D721Med (cell line): ENCODE measurements around the gene ONECUT2.

Experiments used
- DNase-seq: peaks from one replicate; pipeline ENCODE4 v3.0.0; 2011; ENCODE audit warnings: low spot score; ENCODE audit not compliant: insufficient read length
- FAIRE-seq: peaks from 2 replicates; lab custom pipeline; 2011; peaks lifted over from hg19 to GRCh38; lab: Jason Lieb, UNC
- TF ChIP-seq, protein P1 (sequence below): IDR thresholded peaks from 2 replicates; pipeline ENCODE4 v1.5.1; 2012; ENCODE audit warnings: mild to moderate bottlenecking, control low read depth; ENCODE audit not compliant: insufficient read depth; ENCODE audit errors: missing control alignments

ONECUT2 gene

DNA sequence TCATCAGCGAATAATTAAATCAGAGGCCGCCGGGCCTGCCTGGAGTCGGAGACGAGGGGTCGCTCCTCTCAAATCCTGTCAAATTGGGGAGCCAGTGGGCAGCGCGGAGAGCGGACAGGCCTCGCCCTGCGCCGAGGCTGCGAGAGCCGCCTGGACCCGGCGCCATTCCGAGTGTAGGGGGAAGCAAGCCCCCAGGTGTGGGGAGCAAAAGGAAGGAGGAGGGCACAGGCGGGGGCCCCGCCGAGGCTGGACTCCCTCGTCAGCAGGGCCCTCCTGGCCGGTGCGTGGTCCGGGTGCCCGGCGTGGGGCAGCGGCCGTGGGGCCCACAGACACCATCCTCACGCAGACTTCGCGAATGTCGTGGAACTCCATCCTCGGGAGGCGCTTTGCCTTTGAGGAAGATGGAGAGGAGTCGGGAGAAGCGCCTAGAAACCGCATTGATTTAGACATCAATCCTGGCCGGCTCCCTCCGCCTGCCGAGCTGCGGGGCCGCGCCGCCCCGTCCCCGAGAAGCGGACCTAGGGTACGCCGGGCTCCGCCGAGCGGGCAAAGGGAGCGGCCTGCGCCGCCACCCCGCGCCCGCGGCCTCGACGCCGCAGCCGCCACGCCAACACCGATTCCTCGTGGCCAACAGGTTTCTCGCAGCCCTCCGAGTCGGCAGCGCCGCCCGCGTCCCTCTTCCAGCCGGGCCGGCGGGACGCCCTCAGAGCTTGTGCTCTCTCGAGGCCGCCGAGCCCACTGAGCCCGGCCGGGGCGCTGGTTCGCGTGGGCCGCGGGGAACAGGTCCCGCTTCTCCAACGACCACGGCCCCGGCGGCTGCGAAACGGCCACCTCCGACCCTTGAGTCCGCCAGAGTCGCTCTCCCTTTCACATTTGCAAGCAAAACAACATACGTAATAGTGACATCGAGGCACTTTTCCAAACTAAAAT, 6.7 kb upstream of the ONECUT2 start:
- DNase-seq: no peak
- no peak for FAIRE-seq
- TF ChIP-seq, protein P1, sequence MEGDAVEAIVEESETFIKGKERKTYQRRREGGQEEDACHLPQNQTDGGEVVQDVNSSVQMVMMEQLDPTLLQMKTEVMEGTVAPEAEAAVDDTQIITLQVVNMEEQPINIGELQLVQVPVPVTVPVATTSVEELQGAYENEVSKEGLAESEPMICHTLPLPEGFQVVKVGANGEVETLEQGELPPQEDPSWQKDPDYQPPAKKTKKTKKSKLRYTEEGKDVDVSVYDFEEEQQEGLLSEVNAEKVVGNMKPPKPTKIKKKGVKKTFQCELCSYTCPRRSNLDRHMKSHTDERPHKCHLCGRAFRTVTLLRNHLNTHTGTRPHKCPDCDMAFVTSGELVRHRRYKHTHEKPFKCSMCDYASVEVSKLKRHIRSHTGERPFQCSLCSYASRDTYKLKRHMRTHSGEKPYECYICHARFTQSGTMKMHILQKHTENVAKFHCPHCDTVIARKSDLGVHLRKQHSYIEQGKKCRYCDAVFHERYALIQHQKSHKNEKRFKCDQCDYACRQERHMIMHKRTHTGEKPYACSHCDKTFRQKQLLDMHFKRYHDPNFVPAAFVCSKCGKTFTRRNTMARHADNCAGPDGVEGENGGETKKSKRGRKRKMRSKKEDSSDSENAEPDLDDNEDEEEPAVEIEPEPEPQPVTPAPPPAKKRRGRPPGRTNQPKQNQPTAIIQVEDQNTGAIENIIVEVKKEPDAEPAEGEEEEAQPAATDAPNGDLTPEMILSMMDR: no peak

GRCh38 chr18:57429167-57430078, 5.8 kb upstream of the ONECUT2 start:
- TF ChIP-seq, protein P1: no peak
- DNase-seq (no peak), FAIRE-seq (peak; percentile 98)

DNA sequence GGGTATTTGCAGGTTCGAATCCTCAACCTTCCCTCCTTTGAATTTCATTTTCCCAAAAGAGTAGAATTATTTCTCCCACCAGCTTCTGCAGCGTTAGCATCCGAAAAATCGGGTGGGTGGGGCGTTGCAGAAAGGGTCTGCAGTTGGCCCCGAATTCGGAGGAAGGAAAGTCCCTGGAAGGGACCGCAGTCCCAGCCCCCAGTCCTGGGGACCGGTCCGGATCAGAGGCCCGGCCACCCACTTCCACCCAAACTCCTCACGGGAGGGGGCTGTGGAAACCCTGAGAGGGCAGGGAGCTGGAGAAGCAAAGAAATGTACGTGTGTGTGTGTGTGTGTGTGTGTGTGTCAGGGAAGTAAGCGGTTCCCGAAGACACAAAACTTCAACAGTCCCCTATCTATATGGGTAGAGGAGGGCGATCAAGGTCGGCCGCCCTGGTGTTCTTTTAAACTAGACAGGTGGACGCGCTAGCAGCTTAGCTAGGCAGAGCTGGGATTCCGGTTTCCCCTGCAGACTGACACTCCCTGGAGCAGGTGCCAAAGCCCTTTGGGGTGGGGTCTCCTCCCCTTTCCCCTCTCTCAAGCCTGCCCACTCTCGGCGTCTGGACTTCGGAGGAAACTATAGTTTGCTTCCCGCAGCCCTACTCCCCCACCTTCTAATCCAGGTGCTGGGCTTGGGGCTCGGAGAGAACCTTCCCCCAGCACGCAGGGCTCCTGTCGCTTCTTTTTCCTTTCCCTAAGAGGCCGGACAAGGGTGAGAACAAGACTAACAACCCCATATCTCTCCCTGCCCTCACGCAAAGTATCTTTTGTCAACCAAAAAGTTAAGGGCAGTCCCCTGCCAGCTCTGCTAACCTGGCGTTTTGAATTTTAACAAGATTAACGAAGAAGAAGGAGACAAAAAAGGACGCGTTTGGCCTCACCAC, 4.8 kb upstream of the ONECUT2 start:
- no peak for DNase-seq
- peak; percentile 84 for FAIRE-seq
- TF ChIP-seq, protein P1: no peak

DNA sequence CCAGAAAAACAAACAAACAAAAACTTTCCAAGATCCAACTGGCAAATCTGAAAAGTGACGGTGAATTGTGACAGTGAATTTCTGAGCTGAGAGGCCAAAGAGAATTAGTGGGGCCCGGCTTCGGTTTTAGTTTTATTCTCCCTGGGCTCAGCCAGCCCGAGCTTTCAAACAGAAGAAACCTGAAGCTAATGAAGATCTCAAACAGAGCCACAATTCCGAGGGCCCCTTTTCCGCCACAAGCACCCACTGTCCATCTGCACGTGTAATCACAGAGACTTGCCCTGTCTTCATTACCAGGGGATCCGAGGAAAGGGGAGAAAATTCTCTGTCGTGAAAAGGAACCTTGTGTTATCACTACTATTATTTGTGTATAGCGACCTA, 4.2 kb upstream of the ONECUT2 start:
- TF ChIP-seq, protein P1: no peak
- no peak for FAIRE-seq

DNA sequence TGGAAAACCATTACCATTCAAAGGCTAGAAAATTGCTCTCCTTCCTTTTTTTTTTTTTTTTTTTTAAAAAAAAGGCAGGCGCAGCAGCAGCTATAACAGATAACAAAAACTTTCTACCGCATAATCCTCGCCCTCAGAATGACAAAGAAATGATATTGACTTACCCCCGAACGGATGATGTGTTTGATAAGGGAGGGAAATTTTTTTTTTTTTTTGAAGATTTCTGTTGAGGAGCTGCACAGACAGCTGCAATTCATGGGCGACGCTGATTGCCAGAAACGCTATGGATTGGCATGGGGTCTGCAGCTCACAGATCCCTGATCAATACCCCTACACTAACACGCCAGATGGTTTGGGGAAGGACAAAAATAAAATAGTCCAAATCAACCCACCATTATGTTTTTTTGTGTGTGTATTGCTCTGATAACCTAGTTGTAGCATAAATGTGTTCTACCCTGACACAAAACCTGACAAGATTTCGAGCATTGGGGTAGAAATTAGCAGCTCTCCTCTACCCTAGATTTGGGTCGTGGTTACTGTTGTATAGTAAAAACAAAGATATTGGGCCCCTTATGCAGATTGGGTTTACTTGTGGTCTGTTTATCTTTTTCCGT, 3.6 kb upstream of the ONECUT2 start:
- DNase-seq: no peak
- TF ChIP-seq, protein P1: no peak
- no peak for FAIRE-seq

More for the DNA sequence above, 4.2 kb upstream of the ONECUT2 start:
- no peak for DNase-seq

DNA sequence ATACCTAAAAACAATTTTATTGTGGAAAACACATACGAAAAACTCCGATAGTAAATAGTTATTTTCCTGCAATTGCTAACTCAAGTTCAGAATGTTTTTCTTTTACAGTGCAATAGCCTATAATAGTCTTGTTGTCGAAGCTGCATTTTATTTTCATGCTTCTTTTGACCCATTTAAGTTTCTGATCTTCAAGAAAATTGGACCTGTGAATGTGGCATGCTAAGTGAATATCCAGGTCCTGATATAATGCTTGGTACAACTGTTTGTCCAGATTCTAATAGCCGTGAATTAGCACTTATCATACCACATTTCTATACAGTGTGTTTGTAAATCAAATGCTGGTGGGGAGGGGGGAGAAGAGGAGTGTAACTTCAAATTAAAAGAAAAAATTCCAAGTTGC, 3.0 kb upstream of the ONECUT2 start:
- TF ChIP-seq, protein P1: no peak
- FAIRE-seq (no peak), DNase-seq (no peak)
